Epidermal melanocyte (primary cell): ENCODE data around the gene PML.

Source experiments
- DNase-seq: peaks from one replicate; pipeline ENCODE4 v3.0.0; 2011; ENCODE audit warnings: low spot score; ENCODE audit not compliant: insufficient read length

PML gene

GRCh38 chr15:73994413-73994883 lies at the start of gene PML:
PML (plus strand) TSS chr15:73994716; CDS start chr15:73994813, 97 bp downstream.
- peak; percentile 96 for DNase-seq

GRCh38 chr15:73945130-73945508 lies 49.4 kb upstream of the PML start:
- no peak for DNase-seq

GRCh38 chr15:73946046-73946721 lies 48.3 kb upstream of the PML start:
- DNase-seq = no peak

- no peak for DNase-seq
Observed at GRCh38 chr15:73946795-73947370, 47.6 kb upstream of the PML start.

GRCh38 chr15:73947651-73948050 lies 46.9 kb upstream of the PML start:
- no peak for DNase-seq

GRCh38 chr15:73948396-73948795 lies 46.1 kb upstream of the PML start:
- DNase-seq = no peak

GRCh38 chr15:73948982-73949381 lies 45.5 kb upstream of the PML start:
- no peak for DNase-seq

GRCh38 chr15:73949496-73949895 lies 45.0 kb upstream of the PML start:
- DNase-seq = no peak

GRCh38 chr15:73950479-73950830 lies 44.1 kb upstream of the PML start:
- DNase-seq = no peak

- DNase-seq = peak; percentile 97
Observed at GRCh38 chr15:73950831-73951561, 43.5 kb upstream of the PML start.

- DNase-seq = no peak
Observed at GRCh38 chr15:73951601-73952000, 42.9 kb upstream of the PML start.

GRCh38 chr15:73952171-73952912 lies 42.2 kb upstream of the PML start:
- DNase-seq = no peak

- DNase-seq = no peak
Observed at GRCh38 chr15:73952913-73953750, 41.4 kb upstream of the PML start.

GRCh38 chr15:73954188-73955145 lies 40.0 kb upstream of the PML start:
- DNase-seq = no peak

GRCh38 chr15:73955326-73955725 lies 39.2 kb upstream of the PML start:
- no peak for DNase-seq

GRCh38 chr15:73955861-73956742 lies 38.4 kb upstream of the PML start:
- DNase-seq = no peak

- no peak for DNase-seq
Observed at GRCh38 chr15:73956743-73957135, 37.8 kb upstream of the PML start.

- DNase-seq = no peak
Observed at GRCh38 chr15:73957276-73957675, 37.2 kb upstream of the PML start.

- DNase-seq = no peak
Observed at GRCh38 chr15:73957785-73958184, 36.7 kb upstream of the PML start.
